NCI-H748 (cell line): ENCODE measurements around the gene MIP.
"Not testable (repeated sequence)": the region's sequence is repeated elsewhere in the genome, so short reads cannot be mapped to it uniquely, and the experiment has no call there.

ENCODE experiments used
- DNase-seq: peaks from one replicate; lab custom pipeline; 2025; ENCODE audit not compliant: unreplicated experiment; lab: John Stamatoyannopoulos, UW

Gene MIP

GRCh38 chr12:56411781-56412639, 42.4 kb downstream of the MIP start:
- DNase-seq: no peak

- DNase-seq: no peak
Observed at GRCh38 chr12:56410768-56411167, 43.7 kb downstream of the MIP start.

GRCh38 chr12:56408799-56409417, 45.5 kb downstream of the MIP start:
- DNase-seq: no peak

- not testable (repeated sequence) for DNase-seq
Observed at GRCh38 chr12:56404227-56404626, 50.2 kb downstream of the MIP start.

GRCh38 chr12:56401612-56402011, 52.8 kb downstream of the MIP start:
- DNase-seq: not testable (repeated sequence)

- not testable (repeated sequence) for DNase-seq
Observed at GRCh38 chr12:56401125-56401524, 53.3 kb downstream of the MIP start.
